GM23338 (cell line): Measurements from ENCODE around the gene MAPKAPK3. TPM values are rescaled to one million over a fixed set of nuclear protein-coding genes. Genes with fewer than 3 reads are reported as not detected.

Source experiments
- ATAC-seq: fragments of 200-7000 bp; cut with Tn5 transposase; 3 replicates; pipeline ENCODE4 v1.9.1; 2020
- DNase-seq: peaks from one replicate; pipeline ENCODE4 v3.0.0-alpha.2; 2015; ENCODE audit warnings: low spot score
- H2AFZ ChIP-seq: fragments of 200-600 bp; sonication (generic); 2 replicates; pipeline ENCODE4 v1.8.0; 2016; ENCODE audit warnings: antibody characterized with exemption, mild to moderate bottlenecking, moderate library complexity
- H3F3A ChIP-seq: fragments of 200-600 bp; sonication (generic); replicated peaks from 2 replicates; pipeline ENCODE4 v1.8.0; 2017; ENCODE audit warnings: antibody characterized with exemption, mixed run types, low read depth
- H3K27ac ChIP-seq: fragments of 200-600 bp; sonication (generic); 2 replicates; pipeline ENCODE4 v1.6.1; 2016; ENCODE audit warnings: low read depth
- H3K27me3 ChIP-seq: fragments of 200-600 bp; sonication (generic); 2 replicates; pipeline ENCODE4 v1.8.0; 2016; ENCODE audit warnings: mild to moderate bottlenecking, mixed run types, moderate library complexity; ENCODE audit not compliant: insufficient read depth
- H3K36me3 ChIP-seq: fragments of 200-600 bp; sonication (generic); 2 replicates; pipeline ENCODE4 v1.8.0; 2016; ENCODE audit warnings: mild to moderate bottlenecking; ENCODE audit not compliant: insufficient read depth
- H3K4me1 ChIP-seq: fragments of 200-600 bp; sonication (generic); 2 replicates; pipeline ENCODE4 v1.8.0; 2016; ENCODE audit warnings: mild to moderate bottlenecking, moderate library complexity; ENCODE audit not compliant: insufficient read depth
- H3K4me2 ChIP-seq: fragments of 200-600 bp; sonication (generic); 2 replicates; pipeline ENCODE4 v1.7.1; 2017; ENCODE audit warnings: mixed run types
- H3K4me3 ChIP-seq: fragments of 200-600 bp; sonication (generic); 2 replicates; pipeline ENCODE4 v1.6.1; 2016; ENCODE audit warnings: mixed run types
- H3K79me2 ChIP-seq: fragments of 200-600 bp; sonication (generic); replicated peaks from 2 replicates; pipeline ENCODE4 v1.8.0; 2017; ENCODE audit warnings: mild to moderate bottlenecking; ENCODE audit not compliant: insufficient read depth
- H3K9me2 ChIP-seq: fragments of 200-600 bp; sonication (generic); 2 replicates; pipeline ENCODE4 v1.8.0; 2017; ENCODE audit not compliant: insufficient read depth
- H4K20me1 ChIP-seq: fragments of 200-600 bp; sonication (generic); replicated peaks from 2 replicates; pipeline ENCODE4 v1.8.0; 2017; ENCODE audit warnings: mild to moderate bottlenecking; ENCODE audit not compliant: insufficient read depth
- H3K27ac Mint-ChIP-seq: 2 replicates; pipeline ENCODE4 v1.8.0; 2020; ENCODE audit warnings: inconsistent platforms, mild to moderate bottlenecking, moderate library complexity, mixed read lengths
- H3K27me3 Mint-ChIP-seq: 3 replicates; pipeline ENCODE4 v1.8.0; 2022; ENCODE audit warnings: low read depth, mild to moderate bottlenecking, moderate library complexity, mixed read lengths, inconsistent platforms; ENCODE audit not compliant: insufficient read depth, poor library complexity
- H3K36me3 Mint-ChIP-seq: 3 replicates; pipeline ENCODE4 v1.8.0; 2021; ENCODE audit warnings: low read depth, mild to moderate bottlenecking, inconsistent platforms, moderate library complexity, mixed read lengths
- H3K4me1 Mint-ChIP-seq: 3 replicates; pipeline ENCODE4 v1.8.0; 2020; ENCODE audit warnings: mild to moderate bottlenecking, inconsistent platforms, mixed read lengths
- H3K4me3 Mint-ChIP-seq: 3 replicates; pipeline ENCODE4 v1.8.0; 2021; ENCODE audit warnings: moderate library complexity, mild to moderate bottlenecking, inconsistent platforms, mixed read lengths
- H3K9me3 Mint-ChIP-seq: 3 replicates; pipeline ENCODE4 v1.8.0; 2020; ENCODE audit warnings: moderate library complexity, mild to moderate bottlenecking, inconsistent platforms, mixed read lengths
- CREB1 ChIP-seq: fragments of 250-450 bp; sonication (Bioruptor Pico); IDR thresholded peaks from 2 replicates; pipeline ENCODE4 v1.5.0; 2020; ENCODE audit warnings: low read depth, mild to moderate bottlenecking, moderate library complexity
- ETS1 ChIP-seq: IDR thresholded peaks from 2 replicates; pipeline ENCODE4 v1.6.1; 2016; ENCODE audit warnings: antibody characterized with exemption
- EZH2phosphoT487 ChIP-seq: fragments of 200-600 bp; sonication (generic); IDR thresholded peaks from one replicate; pipeline ENCODE4 v1.8.1; 2018; ENCODE audit warnings: antibody characterized with exemption; ENCODE audit not compliant: unreplicated experiment
- POLR2AphosphoS5 ChIP-seq: IDR thresholded peaks from 2 replicates; pipeline ENCODE4 v1.6.1; 2016; ENCODE audit warnings: antibody characterized with exemption, low read depth
- REST ChIP-seq: IDR thresholded peaks from one replicate; pipeline ENCODE4 v1.6.1; 2018; ENCODE audit warnings: antibody characterized with exemption; ENCODE audit not compliant: unreplicated experiment
- STAT1 ChIP-seq: IDR thresholded peaks from one replicate; pipeline ENCODE4 v1.6.1; 2016; ENCODE audit warnings: antibody characterized with exemption; ENCODE audit not compliant: unreplicated experiment
- ZNF331 ChIP-seq: fragments of 250-450 bp; sonication (Bioruptor Pico); IDR thresholded peaks from 2 replicates; pipeline ENCODE4 v1.5.0; 2020; ENCODE audit warnings: low read depth, mild to moderate bottlenecking, moderate library complexity
- ZNF462 ChIP-seq: fragments of 250-450 bp; sonication (Bioruptor Pico); IDR thresholded peaks from 2 replicates; pipeline ENCODE4 v1.5.0; 2020; ENCODE audit warnings: mild to moderate bottlenecking, moderate library complexity
- polyA plus RNA-seq: library from polyadenylated mRNA; unstranded; fragments of >200 nt; fragmentation: Nextera tagmentation; extraction: Ambion mirVana; gene quantifications from 2 replicates; pipeline ENCODE4 v1.2.1, GENCODE V29; 2016
- total RNA-seq: library from RNA; depleted of rRNA; stranded (reverse); fragments of >200 nt; shearing (Covaris generic); gene quantifications from 2 replicates; pipeline ENCODE4 v1.2.3, GENCODE V29; 2014

The MAPKAPK3 gene
- total and polyA plus RNA-seq, 2 experiments from 2014 or later = 16.5 to 51.1 TPM

GRCh38 chr3:50616770-50617095 lies 218 bp upstream of the MAPKAPK3 start:
- H3K4me1 Mint-ChIP-seq = peaks cover 20% of the 10 kb centered on the region
- peaks cover 14% of the 10 kb centered on the region for H3F3A ChIP-seq
- TF ChIP-seq REST (no peak), CREB1 (peak; percentile 78)
- H3K79me2 ChIP-seq = peaks cover 14% of the 10 kb centered on the region
- peaks cover 20% of the 10 kb centered on the region for H3K4me1 ChIP-seq
- peaks cover 33% of the 10 kb centered on the region for H3K27me3 Mint-ChIP-seq
- H2AFZ ChIP-seq = peak overlapping the region; percentile 98
- H3K36me3 ChIP-seq = no peaks in the 10 kb centered on the region
- H4K20me1 ChIP-seq = peaks cover 6% of the 10 kb centered on the region
- peaks cover 25% of the 10 kb centered on the region for H3K27me3 ChIP-seq
- H3K36me3 Mint-ChIP-seq = peaks cover 8% of the 10 kb centered on the region; the same call in 2 of the 3 replicates
- H3K9me3 Mint-ChIP-seq = no peaks in the 10 kb centered on the region
- ATAC-seq (peak; percentile 61), DNase-seq (peak; percentile 97)
- peak overlapping the region; percentile 75 for H3K4me3 Mint-ChIP-seq
- H3K9me2 ChIP-seq = no peaks in the 10 kb centered on the region
- H3K27ac Mint-ChIP-seq = no peak overlapping the region
- peak overlapping the region; percentile 87 for H3K4me3 ChIP-seq
- H3K4me2 ChIP-seq = peak overlapping the region; percentile 100
- H3K27ac ChIP-seq = no peak overlapping the region

GRCh38 chr3:50617911-50618481 lies 1.0 kb downstream of the MAPKAPK3 start:
- no peaks in the 10 kb centered on the region for H3K9me2 ChIP-seq
- no peaks in the 10 kb centered on the region for H3K36me3 ChIP-seq
- Mint-ChIP-seq H3K36me3 (peaks cover 13% of the 10 kb centered on the region; the same call in 2 of the 3 replicates), H3K27ac (no peak overlapping the region), H3K4me3 (peak overlapping the region; percentile 87), H3K9me3 (no peaks in the 10 kb centered on the region), H3K27me3 (peaks cover 22% of the 10 kb centered on the region), H3K4me1 (peaks cover 13% of the 10 kb centered on the region)
- H4K20me1 ChIP-seq = peaks cover 6% of the 10 kb centered on the region
- peak overlapping the region; percentile 87 for H3K4me3 ChIP-seq
- H2AFZ ChIP-seq = peak overlapping the region; percentile 92
- no peak for ATAC-seq
- H3K4me2 ChIP-seq = peak overlapping the region; percentile 96
- DNase-seq = no peak
- H3F3A ChIP-seq = peaks cover 7% of the 10 kb centered on the region
- H3K27ac ChIP-seq = no peak overlapping the region
- peaks cover 12% of the 10 kb centered on the region for H3K4me1 ChIP-seq
- peaks cover 16% of the 10 kb centered on the region for H3K27me3 ChIP-seq
- H3K79me2 ChIP-seq = peaks cover 14% of the 10 kb centered on the region
- TF ChIP-seq ZNF331 = no peak
- no peak for TF ChIP-seq STAT1
- no peak for TF ChIP-seq EZH2phosphoT487
- no peak for TF ChIP-seq CREB1
- no peak for TF ChIP-seq ZNF462 (CRISPR knock-in tag)
- TF ChIP-seq ETS1 = no peak
- no peak for TF ChIP-seq POLR2AphosphoS5
